ENCODE data around the gene DIP2C. TPM values are rescaled to one million over a fixed set of nuclear protein-coding genes. Genes with fewer than 3 reads are reported as not detected.

DIP2C gene
- polyA plus RNA-seq, 2 donors, result 2.2 to 2.7 TPM

DNA sequence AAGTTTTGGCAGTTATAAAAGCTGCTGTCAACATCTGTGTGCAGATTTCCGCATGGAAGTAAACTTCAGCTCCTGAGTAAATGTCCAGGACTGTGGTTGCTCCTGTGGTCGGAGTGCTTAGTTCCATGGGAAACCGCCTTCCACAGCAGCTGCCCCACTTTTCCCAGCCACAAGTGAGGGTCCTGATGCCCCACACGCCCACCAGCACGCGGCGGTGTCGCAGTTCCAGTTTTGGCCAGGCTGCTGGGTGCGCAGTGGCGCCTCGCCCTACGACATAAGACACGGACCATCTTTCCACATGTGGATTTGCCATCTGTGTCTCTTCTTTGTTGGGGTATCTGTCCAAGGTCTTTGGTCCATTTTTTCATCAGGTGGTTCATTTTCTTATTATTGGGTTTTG is 167.1 kb downstream of the DIP2C start:
- H3K9me3 ChIP-seq (ENCODE audit: control insufficient read depth in 2 of 2, insufficient read depth in 1 of 2, low read depth in 1 of 2, low read length in 1 of 2), result no peaks in the 10 kb centered on the region
- H3K4me3 ChIP-seq (ENCODE audit: low read depth in 1 of 2, low read length in 2 of 2), result no peak overlapping the region
- no peak overlapping the region for H3K27ac ChIP-seq (ENCODE audit: low read depth in 2 of 2, low read length in 1 of 2)
- no peaks in the 10 kb centered on the region for H3K27me3 ChIP-seq (ENCODE audit: control insufficient read depth in 1 of 2, insufficient read depth in 2 of 2, low read length in 2 of 2)
- 82 to 87% methylated on average over 13 of the region's 13 CpGs for WGBS, 2 donors
- H3K36me3 ChIP-seq (ENCODE audit: control insufficient read depth in 2 of 2, insufficient read depth in 2 of 2, low read length in 1 of 2), result no peaks in the 10 kb centered on the region
- peaks cover 2% of the 10 kb centered on the region in 2 donors for H3K4me1 ChIP-seq (ENCODE audit: control insufficient read depth in 2 of 2, insufficient read depth in 2 of 2, low read length in 1 of 2)

DNA sequence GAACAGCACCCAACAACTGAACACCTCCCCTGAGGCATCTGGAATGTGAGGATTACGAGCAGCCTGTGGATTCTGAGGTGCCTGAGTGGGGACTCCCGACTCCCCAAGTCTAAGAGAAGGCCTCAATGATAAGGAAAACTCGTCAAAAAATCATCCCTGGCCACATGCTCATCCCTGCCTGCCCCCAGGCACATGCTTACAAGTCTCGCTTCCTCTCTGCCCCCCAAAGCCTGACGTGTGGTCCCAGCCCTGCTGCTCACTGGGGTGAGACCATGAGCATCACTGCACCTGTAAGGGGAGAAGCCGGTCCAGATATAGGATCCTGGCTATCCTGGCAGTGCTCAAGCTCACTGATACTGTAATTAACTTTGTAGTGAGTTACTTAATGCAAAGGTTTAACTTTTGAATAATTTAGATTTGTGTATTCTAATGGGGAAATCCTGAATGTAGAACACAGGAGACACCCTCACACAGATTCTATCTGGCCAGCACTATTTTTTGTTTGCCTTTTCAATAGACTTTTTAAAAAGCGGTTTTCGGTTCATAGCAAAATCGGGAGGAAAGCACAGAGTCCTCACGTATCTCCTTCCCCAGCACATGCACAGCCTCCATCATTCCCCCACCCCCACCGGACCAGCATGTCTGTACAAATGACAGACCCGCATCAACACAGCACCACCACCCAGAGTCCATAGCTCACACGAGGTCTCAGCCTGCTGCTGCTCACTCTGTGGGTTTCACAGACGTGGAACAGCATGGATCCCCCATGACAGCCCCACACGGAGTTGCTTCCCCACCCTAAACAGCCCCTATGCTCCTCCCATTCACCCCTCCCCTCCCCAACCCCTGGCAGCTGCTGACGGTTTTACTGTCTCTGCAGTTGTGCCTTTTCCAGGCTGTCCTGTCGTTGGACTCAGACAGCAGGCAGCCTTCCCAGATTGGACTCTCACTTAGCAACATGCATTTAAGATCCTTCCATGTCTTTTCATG is 167.9 kb downstream of the DIP2C start:
- no peak overlapping the region for H3K27ac ChIP-seq (ENCODE audit: low read depth in 2 of 2, low read length in 1 of 2)
- H3K36me3 ChIP-seq (ENCODE audit: control insufficient read depth in 2 of 2, insufficient read depth in 2 of 2, low read length in 1 of 2), result no peaks in the 10 kb centered on the region
- H3K4me3 ChIP-seq (ENCODE audit: low read depth in 1 of 2, low read length in 2 of 2), result no peak overlapping the region
- 43 to 52% methylated on average over 16 to 17 of the region's 17 CpGs for WGBS, 2 donors
- H3K4me1 ChIP-seq (ENCODE audit: control insufficient read depth in 2 of 2, insufficient read depth in 2 of 2, low read length in 1 of 2), result peaks cover 2% of the 10 kb centered on the region in 2 donors
- H3K27me3 ChIP-seq (ENCODE audit: control insufficient read depth in 1 of 2, insufficient read depth in 2 of 2, low read length in 2 of 2), result no peaks in the 10 kb centered on the region
- no peaks in the 10 kb centered on the region for H3K9me3 ChIP-seq (ENCODE audit: control insufficient read depth in 2 of 2, insufficient read depth in 1 of 2, low read depth in 1 of 2, low read length in 1 of 2)

DNA sequence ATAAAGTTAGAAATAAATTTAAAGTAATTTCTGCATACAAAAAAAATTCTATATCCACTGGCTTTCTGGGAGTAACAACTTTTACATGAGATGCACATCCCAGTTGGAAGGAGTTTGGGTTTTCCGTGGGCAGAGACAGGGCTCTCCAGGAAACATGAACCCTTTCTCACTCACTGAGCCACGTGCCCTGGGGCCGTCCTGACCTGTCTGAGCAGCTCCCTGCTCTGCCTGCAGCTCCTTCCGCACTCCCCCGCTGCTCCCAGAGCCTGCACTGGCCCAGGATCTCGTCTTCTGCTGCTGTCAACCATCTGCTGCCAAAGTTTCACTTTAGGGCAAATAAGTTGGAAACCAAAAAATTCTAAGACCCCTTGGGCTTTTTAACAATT is 169.1 kb downstream of the DIP2C start:
- H3K4me1 ChIP-seq (ENCODE audit: control insufficient read depth in 2 of 2, insufficient read depth in 2 of 2, low read length in 1 of 2), result peaks cover 2% of the 10 kb centered on the region in 2 donors
- 32 to 44% methylated on average over 6 of the region's 6 CpGs for WGBS, 2 donors
- H3K36me3 ChIP-seq (ENCODE audit: control insufficient read depth in 2 of 2, insufficient read depth in 2 of 2, low read length in 1 of 2), result no peaks in the 10 kb centered on the region
- no peak overlapping the region for H3K4me3 ChIP-seq (ENCODE audit: low read depth in 1 of 2, low read length in 2 of 2)
- H3K9me3 ChIP-seq (ENCODE audit: control insufficient read depth in 2 of 2, insufficient read depth in 1 of 2, low read depth in 1 of 2, low read length in 1 of 2), result no peaks in the 10 kb centered on the region
- no peaks in the 10 kb centered on the region for H3K27me3 ChIP-seq (ENCODE audit: control insufficient read depth in 1 of 2, insufficient read depth in 2 of 2, low read length in 2 of 2)
- H3K27ac ChIP-seq (ENCODE audit: low read depth in 2 of 2, low read length in 1 of 2), result no peak overlapping the region

DNA sequence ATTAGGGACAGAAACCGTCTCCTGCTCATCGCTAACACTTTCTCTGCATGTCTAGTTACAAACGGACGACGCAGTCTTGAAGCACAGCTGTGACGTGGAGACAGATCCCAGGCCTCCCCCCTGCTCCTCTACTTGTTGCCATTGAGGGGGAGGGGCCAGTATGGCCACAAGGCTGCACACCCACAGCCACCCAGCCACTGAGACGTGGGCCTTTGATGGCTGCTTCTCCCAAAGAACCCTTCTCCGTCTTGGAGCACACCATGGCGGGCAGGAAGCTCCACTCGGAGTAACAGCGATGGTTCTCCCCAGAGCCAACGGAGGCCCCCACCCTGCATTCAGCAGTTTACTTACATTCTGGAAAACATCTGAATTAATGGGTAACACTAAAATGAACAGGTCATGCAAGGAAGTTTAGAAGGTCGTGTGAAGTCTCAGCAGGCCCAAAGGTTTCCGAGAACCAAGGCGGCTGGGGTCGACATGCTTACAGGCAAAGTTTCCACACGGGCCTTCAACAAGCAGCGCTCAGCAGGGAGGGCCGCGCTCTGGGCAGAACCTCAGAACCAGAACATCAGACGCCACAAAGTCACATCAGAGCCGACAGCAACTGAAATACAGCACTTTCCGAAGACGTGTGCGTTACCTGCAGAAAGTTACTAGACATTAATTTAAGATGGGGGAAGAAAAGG is 169.6 kb downstream of the DIP2C start:
- Histone ChIP-seq H3K27me3 (ENCODE audit: control insufficient read depth in 1 of 2, insufficient read depth in 2 of 2, low read length in 2 of 2) (no peaks in the 10 kb centered on the region), H3K27ac (ENCODE audit: low read depth in 2 of 2, low read length in 1 of 2) (no peak overlapping the region), H3K9me3 (ENCODE audit: control insufficient read depth in 2 of 2, insufficient read depth in 1 of 2, low read depth in 1 of 2, low read length in 1 of 2) (no peaks in the 10 kb centered on the region), H3K4me1 (ENCODE audit: control insufficient read depth in 2 of 2, insufficient read depth in 2 of 2, low read length in 1 of 2) (peaks cover 2% of the 10 kb centered on the region in 2 donors), H3K36me3 (ENCODE audit: control insufficient read depth in 2 of 2, insufficient read depth in 2 of 2, low read length in 1 of 2) (no peaks in the 10 kb centered on the region), H3K4me3 (ENCODE audit: low read depth in 1 of 2, low read length in 2 of 2) (no peak overlapping the region)
- WGBS, 2 donors, result 87 to 89% methylated on average over 25 of the region's 25 CpGs

DNA sequence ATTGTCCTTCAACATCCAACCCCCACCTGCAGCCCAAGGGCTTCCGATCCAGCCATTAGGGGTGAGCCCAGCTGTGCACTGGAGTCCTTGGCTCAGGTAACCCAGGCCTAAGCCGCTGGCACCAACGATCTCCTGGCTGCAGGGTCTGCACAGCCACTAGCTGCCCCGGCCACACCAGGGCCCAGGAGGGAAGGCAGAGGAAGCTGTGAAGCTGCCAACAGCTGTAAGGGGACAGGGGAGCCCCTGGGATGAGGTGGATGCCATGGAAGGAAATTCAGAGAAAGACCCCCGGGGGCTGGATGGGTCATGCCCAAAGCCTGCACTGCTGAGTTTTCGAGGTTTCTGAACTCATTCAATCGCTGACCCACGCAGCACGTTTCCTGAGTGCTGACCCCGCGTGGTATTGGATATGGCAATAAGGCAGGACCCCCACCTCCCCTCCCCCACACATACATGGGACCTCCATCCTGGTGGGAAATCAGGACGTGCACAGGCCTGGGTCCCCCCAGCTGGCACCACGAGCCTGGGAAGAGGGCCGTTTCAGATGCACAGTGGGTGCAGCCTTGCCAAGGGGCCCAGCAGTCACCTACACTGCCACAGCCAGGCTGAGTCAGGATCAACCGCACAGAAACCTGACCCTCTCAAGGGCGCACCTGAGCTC is 170.3 kb downstream of the DIP2C start:
- Histone ChIP-seq H3K4me3 (ENCODE audit: low read depth in 1 of 2, low read length in 2 of 2) (no peak overlapping the region), H3K9me3 (ENCODE audit: control insufficient read depth in 2 of 2, insufficient read depth in 1 of 2, low read depth in 1 of 2, low read length in 1 of 2) (no peaks in the 10 kb centered on the region), H3K27ac (ENCODE audit: low read depth in 2 of 2, low read length in 1 of 2) (no peak overlapping the region), H3K36me3 (ENCODE audit: control insufficient read depth in 2 of 2, insufficient read depth in 2 of 2, low read length in 1 of 2) (no peaks in the 10 kb centered on the region), H3K27me3 (ENCODE audit: control insufficient read depth in 1 of 2, insufficient read depth in 2 of 2, low read length in 2 of 2) (no peaks in the 10 kb centered on the region), H3K4me1 (ENCODE audit: control insufficient read depth in 2 of 2, insufficient read depth in 2 of 2, low read length in 1 of 2) (peaks cover 4 to 6% of the 10 kb centered on the region in 2 donors)
- WGBS, 2 donors, result 89 to 90% methylated on average over 16 of the region's 16 CpGs

DNA sequence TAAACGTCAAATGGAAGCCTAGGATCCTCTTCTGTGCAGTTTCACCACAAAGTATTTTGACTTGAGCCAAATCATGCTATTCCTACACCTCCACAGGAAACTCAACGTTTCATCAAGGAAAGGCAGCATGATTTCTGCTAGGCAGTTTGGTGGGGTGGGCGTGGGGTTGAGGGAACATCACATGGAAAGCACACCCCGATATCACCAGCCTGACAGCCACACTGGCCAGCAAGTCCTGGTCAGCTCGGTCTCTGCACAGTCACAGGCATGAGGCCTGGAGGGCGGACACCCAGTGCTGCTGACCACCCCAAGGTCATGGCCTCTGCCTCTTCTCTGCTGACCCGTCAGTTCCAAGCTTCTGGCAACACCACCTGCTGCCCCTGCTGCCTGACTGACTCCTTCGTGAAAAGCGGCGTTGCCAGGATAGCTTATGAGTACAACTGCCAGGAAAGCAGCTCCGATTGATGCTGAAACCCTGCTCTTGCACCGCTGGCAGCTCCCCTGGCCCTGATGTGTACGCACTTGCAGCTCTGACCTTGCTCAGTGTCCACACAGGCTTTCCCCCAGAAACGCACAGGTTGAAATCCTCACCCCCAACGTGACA is 171.5 kb downstream of the DIP2C start:
- peaks cover 0 to 2% of the 10 kb centered on the region in 2 donors for H3K9me3 ChIP-seq (ENCODE audit: control insufficient read depth in 2 of 2, insufficient read depth in 1 of 2, low read depth in 1 of 2, low read length in 1 of 2)
- H3K27ac ChIP-seq (ENCODE audit: low read depth in 2 of 2, low read length in 1 of 2), result no peak overlapping the region
- H3K36me3 ChIP-seq (ENCODE audit: control insufficient read depth in 2 of 2, insufficient read depth in 2 of 2, low read length in 1 of 2), result no peaks in the 10 kb centered on the region
- 77 to 81% methylated on average over 15 of the region's 15 CpGs for WGBS, 2 donors
- H3K27me3 ChIP-seq (ENCODE audit: control insufficient read depth in 1 of 2, insufficient read depth in 2 of 2, low read length in 2 of 2), result no peaks in the 10 kb centered on the region
- peaks cover 6 to 14% of the 10 kb centered on the region in 2 donors for H3K4me1 ChIP-seq (ENCODE audit: control insufficient read depth in 2 of 2, insufficient read depth in 2 of 2, low read length in 1 of 2)
- H3K4me3 ChIP-seq (ENCODE audit: low read depth in 1 of 2, low read length in 2 of 2), result no peak overlapping the region

DNA sequence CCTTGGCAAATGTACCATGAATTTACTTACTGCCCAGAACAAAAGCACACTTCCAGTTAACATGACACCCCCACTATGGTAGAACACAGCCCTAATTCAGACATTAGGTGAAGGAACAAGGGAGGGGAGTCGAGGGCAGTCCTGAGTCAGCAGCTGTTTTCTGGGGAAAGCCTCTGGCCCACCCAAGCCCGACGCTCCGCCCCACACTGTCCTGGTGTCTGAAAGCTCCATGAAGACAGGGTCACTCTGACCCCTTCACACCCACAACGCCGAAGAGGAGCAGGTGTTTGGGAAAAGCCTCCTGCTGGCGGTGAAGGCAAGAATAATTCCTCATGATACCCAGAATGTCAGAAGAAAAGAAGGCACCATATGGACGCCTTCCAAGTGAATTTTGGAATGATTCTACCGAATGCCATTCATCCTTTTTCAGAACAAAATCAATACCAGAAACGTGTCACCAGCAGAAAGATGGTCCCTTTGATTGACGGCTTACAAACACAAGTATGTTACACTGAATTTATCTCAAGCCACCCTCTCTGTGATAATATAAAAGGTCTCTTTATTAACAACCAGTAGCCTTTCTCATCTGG is 172.1 kb downstream of the DIP2C start:
- 56 to 74% methylated on average over 11 of the region's 11 CpGs for WGBS, 2 donors
- no peak overlapping the region for H3K4me3 ChIP-seq (ENCODE audit: low read depth in 1 of 2, low read length in 2 of 2)
- H3K27me3 ChIP-seq (ENCODE audit: control insufficient read depth in 1 of 2, insufficient read depth in 2 of 2, low read length in 2 of 2), result no peaks in the 10 kb centered on the region
- no peaks in the 10 kb centered on the region for H3K36me3 ChIP-seq (ENCODE audit: control insufficient read depth in 2 of 2, insufficient read depth in 2 of 2, low read length in 1 of 2)
- peaks cover 0 to 2% of the 10 kb centered on the region in 2 donors for H3K9me3 ChIP-seq (ENCODE audit: control insufficient read depth in 2 of 2, insufficient read depth in 1 of 2, low read depth in 1 of 2, low read length in 1 of 2)
- peaks cover 6 to 14% of the 10 kb centered on the region in 2 donors for H3K4me1 ChIP-seq (ENCODE audit: control insufficient read depth in 2 of 2, insufficient read depth in 2 of 2, low read length in 1 of 2)
- no peak overlapping the region for H3K27ac ChIP-seq (ENCODE audit: low read depth in 2 of 2, low read length in 1 of 2)

DNA sequence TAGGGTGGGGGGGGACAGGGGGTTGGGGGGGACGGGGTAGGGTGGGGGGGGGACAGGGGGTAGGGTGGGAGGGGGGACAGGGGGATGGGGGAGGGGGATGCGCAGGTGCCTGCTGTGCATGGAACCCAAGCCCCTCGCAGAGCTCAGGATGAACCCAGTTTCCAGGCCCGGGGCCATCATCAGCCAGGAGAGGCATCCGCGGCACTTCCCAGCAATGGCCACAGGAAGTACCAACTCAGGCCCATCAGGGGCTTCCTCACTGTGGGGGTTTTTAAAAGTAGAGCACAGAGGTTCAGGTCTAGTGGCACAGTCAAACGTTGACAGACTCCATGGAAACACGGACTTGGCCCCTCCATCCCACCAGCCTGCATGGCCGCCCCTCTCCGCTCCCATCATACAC is 172.7 kb downstream of the DIP2C start:
- Histone ChIP-seq H3K9me3 (ENCODE audit: control insufficient read depth in 2 of 2, insufficient read depth in 1 of 2, low read depth in 1 of 2, low read length in 1 of 2) (peaks cover 0 to 2% of the 10 kb centered on the region in 2 donors), H3K27ac (ENCODE audit: low read depth in 2 of 2, low read length in 1 of 2) (no peak overlapping the region), H3K4me3 (ENCODE audit: low read depth in 1 of 2, low read length in 2 of 2) (no peak overlapping the region), H3K4me1 (ENCODE audit: control insufficient read depth in 2 of 2, insufficient read depth in 2 of 2, low read length in 1 of 2) (peaks cover 6 to 14% of the 10 kb centered on the region in 2 donors), H3K27me3 (ENCODE audit: control insufficient read depth in 1 of 2, insufficient read depth in 2 of 2, low read length in 2 of 2) (no peaks in the 10 kb centered on the region), H3K36me3 (ENCODE audit: control insufficient read depth in 2 of 2, insufficient read depth in 2 of 2, low read length in 1 of 2) (no peaks in the 10 kb centered on the region)
- WGBS, 2 donors, result 72% methylated on average over 8 to 9 of the region's 10 CpGs

DNA sequence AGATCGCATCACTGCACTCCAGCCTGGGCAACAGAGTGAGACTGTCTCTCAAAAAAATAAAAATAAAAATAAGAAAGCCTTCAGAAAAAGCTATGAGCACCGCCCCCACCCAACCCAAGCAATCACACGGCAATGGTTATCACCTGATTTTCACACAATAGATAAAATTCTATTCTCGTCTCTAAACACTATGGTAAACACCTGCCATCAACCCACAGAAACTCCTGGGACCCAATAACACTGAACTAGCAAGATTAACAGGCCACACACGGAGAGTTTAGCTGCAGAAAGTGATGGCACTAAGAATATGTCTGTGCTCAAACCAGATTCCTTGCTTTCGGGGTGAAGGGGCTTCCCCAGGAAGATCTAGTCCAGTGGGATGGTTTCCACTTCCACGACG is 173.8 kb downstream of the DIP2C start:
- Histone ChIP-seq H3K27me3 (ENCODE audit: control insufficient read depth in 1 of 2, insufficient read depth in 2 of 2, low read length in 2 of 2) (no peaks in the 10 kb centered on the region), H3K4me1 (ENCODE audit: control insufficient read depth in 2 of 2, insufficient read depth in 2 of 2, low read length in 1 of 2) (peaks cover 4 to 14% of the 10 kb centered on the region in 2 donors), H3K36me3 (ENCODE audit: control insufficient read depth in 2 of 2, insufficient read depth in 2 of 2, low read length in 1 of 2) (no peaks in the 10 kb centered on the region), H3K27ac (ENCODE audit: low read depth in 2 of 2, low read length in 1 of 2) (no peak overlapping the region), H3K4me3 (ENCODE audit: low read depth in 1 of 2, low read length in 2 of 2) (no peak overlapping the region), H3K9me3 (ENCODE audit: control insufficient read depth in 2 of 2, insufficient read depth in 1 of 2, low read depth in 1 of 2, low read length in 1 of 2) (peaks cover 0 to 2% of the 10 kb centered on the region in 2 donors)
- 77 to 81% methylated on average over 8 of the region's 8 CpGs for WGBS, 2 donors

All from esophagus (tissue), 2 donors.